GOT3 (cell line): ENCODE measurements around the gene PCBP1.
A peak's percentile ranks its signal among the peaks of the same experiment; 100 is the strongest.
"Not testable (repeated sequence)": the region's sequence is repeated elsewhere in the genome, so short reads cannot be mapped to it uniquely, and the experiment has no call there.

ENCODE experiments used
- DNase-seq: peaks from one replicate; lab custom pipeline; 2025; ENCODE audit warnings: mixed read lengths; lab: John Stamatoyannopoulos, UW

The PCBP1 gene

DNA sequence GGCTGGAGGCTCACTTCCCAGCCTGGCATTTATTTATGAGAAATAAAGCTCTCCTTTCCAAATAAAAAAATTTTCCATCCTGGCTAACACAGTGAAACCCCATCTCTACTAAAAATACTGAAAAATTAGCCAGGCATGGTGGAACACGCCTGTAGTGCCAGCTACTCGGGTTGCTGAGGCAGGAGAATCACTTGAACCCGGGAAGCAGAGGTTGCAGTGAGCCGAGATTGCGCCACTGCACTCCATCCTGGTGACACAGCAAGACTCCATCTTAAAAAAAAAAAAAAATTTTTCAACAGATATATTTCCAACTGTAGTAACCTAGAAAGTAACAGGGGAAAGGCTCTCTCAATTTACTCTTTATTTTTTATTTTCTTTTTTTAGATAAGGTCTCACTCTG is 6.1 kb upstream of the PCBP1 start:
- DNase-seq: no peak

- DNase-seq: no peak
These were observed 3.7 kb upstream of the PCBP1 start for GRCh38 chr2:70083344-70084156.

DNA sequence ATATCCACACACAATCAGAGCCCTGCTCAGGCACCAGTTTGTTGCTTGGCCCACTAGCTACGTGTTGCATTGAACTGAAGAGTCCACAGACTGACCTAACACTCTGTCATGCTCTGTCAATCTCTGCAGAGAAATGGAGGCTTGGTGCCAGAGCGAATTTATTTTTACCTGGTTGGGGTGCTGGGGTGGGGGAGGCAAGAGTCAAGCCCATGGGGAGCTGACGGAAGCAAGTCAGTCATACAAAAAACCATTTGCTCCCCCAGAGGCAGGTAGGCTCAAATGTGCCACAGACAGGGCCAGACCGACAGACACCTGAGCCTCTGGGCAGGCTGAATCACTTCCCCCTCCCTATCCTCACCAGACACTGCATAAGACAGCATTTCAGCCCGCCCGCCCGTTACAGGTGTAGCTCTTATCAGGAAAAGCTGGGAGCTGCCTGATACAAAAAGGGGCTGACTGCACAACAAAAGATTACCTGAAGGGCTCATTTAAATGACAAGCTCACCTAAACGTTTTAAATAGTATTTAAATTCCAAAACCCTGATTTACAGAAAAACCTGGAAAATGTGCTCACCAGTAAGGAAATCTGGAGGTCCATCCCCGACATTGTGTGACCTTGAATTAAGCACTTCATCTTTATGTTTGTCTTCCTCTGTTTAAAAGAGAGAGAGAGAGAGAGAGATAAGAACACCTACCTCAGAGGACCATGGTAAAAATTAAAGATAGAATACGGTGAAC is 2.1 kb upstream of the PCBP1 start:
- no peak for DNase-seq

DNA sequence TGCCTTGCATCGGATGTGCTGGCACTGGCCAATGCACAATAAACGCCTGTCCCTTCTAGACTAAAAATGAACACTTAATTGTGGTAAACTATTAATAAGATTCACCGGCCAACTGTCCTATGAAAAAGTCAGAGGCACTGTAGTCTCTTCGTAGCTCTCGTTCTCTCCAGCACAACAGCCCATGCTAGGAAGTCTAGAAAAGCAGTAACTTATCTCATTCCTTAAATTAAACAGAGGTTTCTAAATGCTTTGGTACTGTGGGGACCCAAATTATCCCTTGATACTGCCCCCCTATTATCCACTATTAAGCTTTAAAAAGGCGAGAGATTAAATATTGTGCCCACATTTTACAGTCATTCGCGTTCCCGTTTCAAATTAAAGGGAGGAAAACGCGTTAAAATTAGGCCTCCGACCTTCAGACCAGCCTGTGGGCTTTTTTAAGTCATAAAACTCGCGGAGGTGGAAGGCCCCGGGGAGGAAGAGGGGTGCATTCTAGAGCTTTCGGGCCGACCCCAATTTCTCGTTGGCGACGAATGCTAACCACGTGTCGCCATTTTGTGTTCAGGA is 1.5 kb upstream of the PCBP1 start:
- DNase-seq: no peak

GRCh38 chr2:70086278-70086837 is 919 bp upstream of the PCBP1 start:
- peak; percentile 80 for DNase-seq

DNA sequence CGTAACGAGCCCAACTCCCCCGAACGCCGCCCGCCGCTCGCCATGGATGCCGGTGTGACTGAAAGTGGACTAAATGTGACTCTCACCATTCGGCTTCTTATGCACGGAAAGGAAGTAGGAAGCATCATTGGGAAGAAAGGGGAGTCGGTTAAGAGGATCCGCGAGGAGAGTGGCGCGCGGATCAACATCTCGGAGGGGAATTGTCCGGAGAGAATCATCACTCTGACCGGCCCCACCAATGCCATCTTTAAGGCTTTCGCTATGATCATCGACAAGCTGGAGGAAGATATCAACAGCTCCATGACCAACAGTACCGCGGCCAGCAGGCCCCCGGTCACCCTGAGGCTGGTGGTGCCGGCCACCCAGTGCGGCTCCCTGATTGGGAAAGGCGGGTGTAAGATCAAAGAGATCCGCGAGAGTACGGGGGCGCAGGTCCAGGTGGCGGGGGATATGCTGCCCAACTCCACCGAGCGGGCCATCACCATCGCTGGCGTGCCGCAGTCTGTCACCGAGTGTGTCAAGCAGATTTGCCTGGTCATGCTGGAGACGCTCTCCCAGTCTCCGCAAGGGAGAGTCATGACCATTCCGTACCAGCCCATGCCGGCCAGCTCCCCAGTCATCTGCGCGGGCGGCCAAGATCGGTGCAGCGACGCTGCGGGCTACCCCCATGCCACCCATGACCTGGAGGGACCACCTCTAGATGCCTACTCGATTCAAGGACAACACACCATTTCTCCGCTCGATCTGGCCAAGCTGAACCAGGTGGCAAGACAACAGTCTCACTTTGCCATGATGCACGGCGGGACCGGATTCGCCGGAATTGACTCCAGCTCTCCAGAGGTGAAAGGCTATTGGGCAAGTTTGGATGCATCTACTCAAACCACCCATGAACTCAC is 673 bp downstream of the PCBP1 start:
- no peak for DNase-seq

- DNase-seq: no peak
These were observed 1.4 kb downstream of the PCBP1 start for GRCh38 chr2:70088598-70089219.

- no peak for DNase-seq
These were observed 2.1 kb downstream of the PCBP1 start for GRCh38 chr2:70089220-70089982.

GRCh38 chr2:70089983-70090525 is 2.8 kb downstream of the PCBP1 start:
- DNase-seq: no peak

GRCh38 chr2:70090706-70091334 is 3.5 kb downstream of the PCBP1 start:
- no peak for DNase-seq

- DNase-seq: no peak
These were observed 4.1 kb downstream of the PCBP1 start for GRCh38 chr2:70091364-70091763.

DNA sequence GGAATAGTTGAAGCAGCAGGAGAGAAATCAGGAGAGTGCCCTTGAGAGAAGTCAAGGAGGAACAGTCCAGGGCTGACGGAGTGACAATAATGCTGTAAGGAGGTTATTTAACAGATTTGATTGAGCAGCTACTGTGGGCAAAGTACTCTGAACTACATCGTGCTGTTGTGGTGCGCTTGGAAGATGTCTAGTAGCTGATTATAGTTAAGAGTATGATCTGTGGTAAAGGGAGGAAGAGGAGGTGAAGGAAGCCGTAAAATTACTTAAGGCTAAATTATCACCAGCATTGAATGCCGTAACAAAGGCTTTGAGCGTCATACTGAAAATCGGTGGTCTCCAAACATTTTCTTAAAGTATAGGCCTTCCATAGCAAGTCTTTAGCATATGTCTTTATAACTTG is 4.5 kb downstream of the PCBP1 start:
- no peak for DNase-seq

DNA sequence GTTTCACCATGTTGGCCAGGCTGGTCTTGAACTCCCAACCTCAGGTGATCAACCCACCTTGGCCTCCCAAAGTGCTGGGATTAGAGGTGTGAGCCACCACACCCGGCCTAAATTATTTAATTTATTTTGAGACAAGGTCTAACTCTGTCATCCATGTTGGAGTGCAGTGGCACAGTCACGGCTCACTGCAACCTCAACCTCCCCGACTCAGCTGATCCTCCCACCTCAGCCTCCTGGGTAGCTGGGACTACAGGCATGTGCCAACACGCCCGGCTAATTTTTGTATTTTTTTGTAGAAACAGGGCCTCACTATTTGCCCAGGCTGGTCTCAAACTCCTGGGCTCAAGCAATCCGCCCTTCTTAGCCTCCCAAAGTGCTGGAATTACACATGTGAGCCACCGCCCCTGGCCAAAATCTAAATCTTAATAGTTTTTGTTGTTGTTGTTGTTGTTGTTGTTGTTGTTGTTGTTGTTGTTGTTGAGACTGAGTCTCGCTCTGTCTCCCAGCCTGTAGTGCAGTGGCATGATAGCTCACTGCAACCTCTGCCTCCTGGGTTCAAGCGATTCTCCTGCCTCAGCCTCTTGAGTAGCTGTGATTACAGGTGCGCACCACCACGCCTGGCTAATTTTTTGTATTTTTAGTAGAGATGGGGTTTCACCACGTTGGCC is 5.4 kb downstream of the PCBP1 start:
- DNase-seq: not testable (repeated sequence)

DNA sequence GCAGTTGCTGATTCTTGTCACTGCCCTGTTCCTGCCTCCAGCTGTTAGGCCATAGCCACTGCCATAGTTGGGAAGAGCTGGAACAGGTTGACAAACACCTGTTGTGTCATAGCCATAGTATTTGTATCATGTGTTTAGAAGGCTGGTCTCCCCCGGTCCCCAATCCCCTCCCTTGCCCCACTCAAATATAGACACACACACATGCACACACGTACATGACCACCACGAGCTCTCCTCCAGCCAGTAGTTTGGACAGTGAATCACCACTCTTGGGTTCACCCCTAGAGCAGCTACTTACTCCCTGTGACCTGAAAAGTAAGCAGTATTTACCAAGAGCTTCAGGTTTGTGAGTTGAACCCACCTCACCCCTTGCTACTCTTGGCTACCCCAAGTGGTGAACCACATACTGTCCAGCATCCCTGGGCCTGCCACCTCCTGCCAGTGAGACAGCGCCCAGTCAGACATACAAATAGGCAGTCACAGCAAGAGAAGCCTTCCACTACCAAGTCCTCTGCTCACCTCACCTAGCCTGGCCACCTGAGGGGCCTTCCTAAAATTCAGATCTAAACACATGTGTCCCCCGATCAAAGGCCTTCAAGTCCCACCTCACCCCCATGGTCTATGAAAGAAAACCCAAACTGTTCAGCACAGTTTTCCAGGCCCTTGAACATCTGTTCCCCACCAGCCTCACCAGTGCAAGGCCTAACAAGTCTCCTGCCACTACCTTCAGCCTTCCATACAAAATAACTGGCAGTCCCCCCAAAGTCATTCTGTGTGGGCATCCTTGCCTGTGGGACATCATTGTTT is 7.1 kb downstream of the PCBP1 start:
- DNase-seq: no peak

DNA sequence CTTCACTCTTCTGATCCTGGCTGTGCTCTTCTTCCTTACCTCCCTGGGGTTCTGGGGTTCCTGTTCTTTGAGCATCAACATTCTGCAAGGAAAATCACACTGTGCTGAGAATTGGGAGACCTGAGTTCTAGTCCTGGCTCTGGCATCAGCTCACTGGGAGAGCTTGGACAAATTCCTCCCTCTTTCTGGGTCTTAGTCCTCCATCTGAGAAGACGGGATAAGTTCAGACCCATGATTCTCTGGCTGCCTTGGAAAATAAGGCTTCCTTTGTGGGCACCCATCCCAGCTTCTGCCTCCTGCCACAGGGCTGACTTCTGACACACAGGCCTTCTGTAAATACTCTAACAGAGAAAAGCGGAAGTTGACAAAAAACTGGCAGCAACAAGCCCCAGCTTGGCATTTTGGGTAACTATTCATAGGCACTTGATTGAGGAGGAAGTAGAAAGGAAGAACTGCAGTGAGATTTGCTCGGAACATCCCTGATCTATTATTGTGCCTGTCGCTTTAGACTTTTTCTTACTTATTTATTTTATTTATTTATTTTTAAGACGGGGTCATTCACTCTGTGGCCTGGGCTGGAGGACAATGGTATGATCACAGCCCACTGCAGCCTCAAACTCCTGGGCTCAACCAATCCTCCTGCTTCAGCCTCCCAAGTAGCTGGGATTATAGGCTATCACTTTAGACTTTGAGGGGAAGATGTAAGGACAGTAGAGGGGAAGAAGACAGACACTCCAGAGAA is 7.9 kb downstream of the PCBP1 start:
- DNase-seq: no peak

- DNase-seq: no peak
These were observed 8.7 kb downstream of the PCBP1 start for GRCh38 chr2:70095720-70096670.
